HCT116 (cell line): ENCODE measurements around the gene ADGRG6.

ENCODE experiments used
- CTCF ChIP-seq, 3 experiments: fragments of 200-600 bp in 1 of 3; sonication (generic) in 1 of 3; IDR thresholded peaks in 2 of 3; conservative IDR thresholded peaks in 1 of 3; 2 replicates each; pipeline ENCODE4 v1.5.1; 2012 to 2017; ENCODE audit warnings: low read depth in 2 of 3, low read length in 2 of 3, antibody characterized with exemption in 1 of 3, borderline replicate concordance in 1 of 3, control low read depth in 1 of 3, mild to moderate bottlenecking in 1 of 3, mixed read lengths in 1 of 3, mixed run types in 1 of 3, moderate library complexity in 1 of 3; ENCODE audit not compliant: insufficient read depth in 1 of 3
- EZH2 ChIP-seq: fragments of 200-600 bp; sonication (generic); IDR thresholded peaks from 2 replicates; pipeline ENCODE4 v1.6.1; 2017; ENCODE audit warnings: antibody characterized with exemption, mixed run types
- EZH2phosphoT487 ChIP-seq: fragments of 200-600 bp; IDR thresholded peaks from 2 replicates; pipeline ENCODE4 v1.6.1; 2018; ENCODE audit warnings: antibody characterized with exemption, borderline replicate concordance
- POLR2A ChIP-seq: IDR thresholded peaks from 2 replicates; pipeline ENCODE4 v1.7.0; 2011; ENCODE audit warnings: borderline replicate concordance; ENCODE audit not compliant: insufficient read depth, insufficient read length; ENCODE audit errors: extremely low read depth
- POLR2AphosphoS5 ChIP-seq: IDR thresholded peaks from 2 replicates; pipeline ENCODE4 v1.6.1; 2011; ENCODE audit warnings: mild to moderate bottlenecking, low read depth, low read length, moderate library complexity
- RAD21 ChIP-seq: IDR thresholded peaks from 2 replicates; pipeline ENCODE4 v1.6.1; 2012; ENCODE audit warnings: low read depth, mild to moderate bottlenecking
- SIN3A ChIP-seq: IDR thresholded peaks from 2 replicates; pipeline ENCODE4 v1.6.1; 2012; ENCODE audit warnings: low read depth
- SRF ChIP-seq: IDR thresholded peaks from 2 replicates; pipeline ENCODE4 v1.6.1; 2012; ENCODE audit warnings: low read depth
- TCF7L2 ChIP-seq: IDR thresholded peaks from 2 replicates; pipeline ENCODE4 v1.7.0; 2011; ENCODE audit warnings: borderline replicate concordance, inconsistent platforms; ENCODE audit not compliant: insufficient read depth, insufficient read length; ENCODE audit errors: extremely low read depth
- ZNF274 ChIP-seq: fragments of 200-500 bp; sonication (Bioruptor generic); IDR thresholded peaks from 2 replicates; pipeline ENCODE4 v1.6.1; 2014; ENCODE audit warnings: mild to moderate bottlenecking, low read depth, low read length, inconsistent platforms
- TF ChIP-seq, protein P1 (sequence below): IDR thresholded peaks from 2 replicates; pipeline ENCODE4 v1.6.1; 2011; ENCODE audit warnings: mild to moderate bottlenecking, low read length, moderate library complexity; ENCODE audit not compliant: insufficient replicate concordance; ENCODE audit errors: extremely low read depth
- TF ChIP-seq, protein P2 (sequence below): IDR thresholded peaks from 2 replicates; pipeline ENCODE4 v1.6.1; 2012; ENCODE audit warnings: low read depth

DNA sequence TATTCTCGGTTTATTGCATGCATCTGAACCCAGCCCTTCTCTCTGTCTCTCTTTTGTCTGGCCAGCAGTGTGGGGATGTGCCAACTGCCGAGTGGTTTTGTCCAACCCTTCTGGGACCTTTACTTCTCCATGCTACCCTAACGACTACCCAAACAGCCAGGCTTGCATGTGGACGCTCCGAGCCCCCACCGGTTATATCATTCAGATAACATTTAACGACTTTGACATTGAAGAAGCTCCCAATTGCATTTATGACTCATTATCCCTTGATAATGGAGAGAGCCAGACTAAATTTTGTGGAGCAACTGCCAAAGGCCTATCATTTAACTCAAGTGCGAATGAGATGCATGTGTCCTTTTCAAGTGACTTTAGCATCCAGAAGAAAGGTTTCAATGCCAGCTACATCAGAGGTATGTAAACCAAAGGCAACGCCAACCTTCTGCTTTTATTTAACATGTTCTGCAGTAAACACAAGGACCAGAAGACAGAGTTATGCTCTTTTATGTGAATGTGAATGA is 65.8 kb downstream of the ADGRG6 start:
- TF ChIP-seq RAD21 (no peak), CTCF (IDR thresholded peaks at IDR 0.05 in 2 of 3, conservative IDR thresholded peaks at IDR 0.05 in 1 of 3; ENCODE audit: borderline replicate concordance in 1 of 3, insufficient read depth in 1 of 3, low read depth in 2 of 3, low read length in 2 of 3) (no peak), POLR2AphosphoS5 (no peak), SIN3A (no peak), TCF7L2 (no peak), SRF (no peak), ZNF274 (no peak), EZH2phosphoT487 (no peak), EZH2 (no peak), POLR2A (no peak)
- TF ChIP-seq, protein P1, sequence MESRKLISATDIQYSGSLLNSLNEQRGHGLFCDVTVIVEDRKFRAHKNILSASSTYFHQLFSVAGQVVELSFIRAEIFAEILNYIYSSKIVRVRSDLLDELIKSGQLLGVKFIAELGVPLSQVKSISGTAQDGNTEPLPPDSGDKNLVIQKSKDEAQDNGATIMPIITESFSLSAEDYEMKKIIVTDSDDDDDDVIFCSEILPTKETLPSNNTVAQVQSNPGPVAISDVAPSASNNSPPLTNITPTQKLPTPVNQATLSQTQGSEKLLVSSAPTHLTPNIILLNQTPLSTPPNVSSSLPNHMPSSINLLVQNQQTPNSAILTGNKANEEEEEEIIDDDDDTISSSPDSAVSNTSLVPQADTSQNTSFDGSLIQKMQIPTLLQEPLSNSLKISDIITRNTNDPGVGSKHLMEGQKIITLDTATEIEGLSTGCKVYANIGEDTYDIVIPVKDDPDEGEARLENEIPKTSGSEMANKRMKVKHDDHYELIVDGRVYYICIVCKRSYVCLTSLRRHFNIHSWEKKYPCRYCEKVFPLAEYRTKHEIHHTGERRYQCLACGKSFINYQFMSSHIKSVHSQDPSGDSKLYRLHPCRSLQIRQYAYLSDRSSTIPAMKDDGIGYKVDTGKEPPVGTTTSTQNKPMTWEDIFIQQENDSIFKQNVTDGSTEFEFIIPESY, result no peak
- TF ChIP-seq, protein P2, sequence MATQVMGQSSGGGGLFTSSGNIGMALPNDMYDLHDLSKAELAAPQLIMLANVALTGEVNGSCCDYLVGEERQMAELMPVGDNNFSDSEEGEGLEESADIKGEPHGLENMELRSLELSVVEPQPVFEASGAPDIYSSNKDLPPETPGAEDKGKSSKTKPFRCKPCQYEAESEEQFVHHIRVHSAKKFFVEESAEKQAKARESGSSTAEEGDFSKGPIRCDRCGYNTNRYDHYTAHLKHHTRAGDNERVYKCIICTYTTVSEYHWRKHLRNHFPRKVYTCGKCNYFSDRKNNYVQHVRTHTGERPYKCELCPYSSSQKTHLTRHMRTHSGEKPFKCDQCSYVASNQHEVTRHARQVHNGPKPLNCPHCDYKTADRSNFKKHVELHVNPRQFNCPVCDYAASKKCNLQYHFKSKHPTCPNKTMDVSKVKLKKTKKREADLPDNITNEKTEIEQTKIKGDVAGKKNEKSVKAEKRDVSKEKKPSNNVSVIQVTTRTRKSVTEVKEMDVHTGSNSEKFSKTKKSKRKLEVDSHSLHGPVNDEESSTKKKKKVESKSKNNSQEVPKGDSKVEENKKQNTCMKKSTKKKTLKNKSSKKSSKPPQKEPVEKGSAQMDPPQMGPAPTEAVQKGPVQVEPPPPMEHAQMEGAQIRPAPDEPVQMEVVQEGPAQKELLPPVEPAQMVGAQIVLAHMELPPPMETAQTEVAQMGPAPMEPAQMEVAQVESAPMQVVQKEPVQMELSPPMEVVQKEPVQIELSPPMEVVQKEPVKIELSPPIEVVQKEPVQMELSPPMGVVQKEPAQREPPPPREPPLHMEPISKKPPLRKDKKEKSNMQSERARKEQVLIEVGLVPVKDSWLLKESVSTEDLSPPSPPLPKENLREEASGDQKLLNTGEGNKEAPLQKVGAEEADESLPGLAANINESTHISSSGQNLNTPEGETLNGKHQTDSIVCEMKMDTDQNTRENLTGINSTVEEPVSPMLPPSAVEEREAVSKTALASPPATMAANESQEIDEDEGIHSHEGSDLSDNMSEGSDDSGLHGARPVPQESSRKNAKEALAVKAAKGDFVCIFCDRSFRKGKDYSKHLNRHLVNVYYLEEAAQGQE, result no peak
